ENCODE measurements around the gene TUFT1. TPM values are rescaled to one million over a fixed set of nuclear protein-coding genes. Genes with fewer than 3 reads are reported as not detected.
"Not testable (repeated sequence)": the region's sequence is repeated elsewhere in the genome, so short reads cannot be mapped to it uniquely, and the experiment has no call there.

The TUFT1 gene
- polyA plus RNA-seq, 5 donors: 6.5 to 8.9 (median 7.1) TPM

GRCh38 chr1:151612501-151613281 is 72.6 kb downstream of the TUFT1 start:
- DNase-seq: peak; percentile 34 to 36

- no peak for DNase-seq
Measured at GRCh38 chr1:151613282-151613780, 73.2 kb downstream of the TUFT1 start.

- DNase-seq: no peak
Measured at GRCh38 chr1:151615711-151616504, 75.8 kb downstream of the TUFT1 start.

GRCh38 chr1:151616505-151616849 is 76.4 kb downstream of the TUFT1 start:
- no peak for DNase-seq

- DNase-seq: no peak
Measured at GRCh38 chr1:151618003-151618402, 77.9 kb downstream of the TUFT1 start.

- no peak for DNase-seq
Measured at GRCh38 chr1:151618470-151618869, 78.4 kb downstream of the TUFT1 start.

GRCh38 chr1:151618996-151619395 is 78.9 kb downstream of the TUFT1 start:
- not testable (repeated sequence) for DNase-seq

GRCh38 chr1:151619489-151620093 is 79.5 kb downstream of the TUFT1 start:
- no peak for DNase-seq

- DNase-seq: peak; percentile 37 to 46
Measured at GRCh38 chr1:151620286-151620685, 80.2 kb downstream of the TUFT1 start.

GRCh38 chr1:151621351-151621750 is 81.2 kb downstream of the TUFT1 start:
- no peak for DNase-seq

- DNase-seq: no peak
Measured at GRCh38 chr1:151624783-151625182, 84.7 kb downstream of the TUFT1 start.

- no peak for DNase-seq
Measured at GRCh38 chr1:151626740-151627334, 86.7 kb downstream of the TUFT1 start.

- DNase-seq: no peak
Measured at GRCh38 chr1:151629278-151629677, 89.2 kb downstream of the TUFT1 start.

Other genes with a start within 250 kb of the TUFT1 start
- 10 to 100 TPM; 64.8 to 85.2 (median 71.7) TPM for gene PI4KB, start 212.9 kb upstream of the TUFT1 start, polyA plus RNA-seq (ENCODE audit: insufficient read depth in 1 of 5, insufficient read length in 5 of 5, low replicate concordance in 1 of 5)
- 10 to 100 TPM; 39.7 to 44.7 (median 44.4) TPM for gene RFX5, start 193.1 kb upstream of the TUFT1 start, polyA plus RNA-seq (ENCODE audit: insufficient read depth in 1 of 5, insufficient read length in 5 of 5, low replicate concordance in 1 of 5)
- 100 to 1,000 TPM in 4 of 5 donors, 10 to 100 TPM in 1; 95.6 to 195 (median 146) TPM for gene SELENBP1, start 167.6 kb upstream of the TUFT1 start, polyA plus RNA-seq (ENCODE audit: insufficient read depth in 1 of 5, insufficient read length in 5 of 5, low replicate concordance in 1 of 5)
- 100 to 1,000 TPM; 201 to 248 (median 223) TPM for gene PSMB4, start 140.7 kb upstream of the TUFT1 start, polyA plus RNA-seq (ENCODE audit: insufficient read depth in 1 of 5, insufficient read length in 5 of 5, low replicate concordance in 1 of 5)
- 100 to 1,000 TPM in 4 of 5 donors, 10 to 100 TPM in 1; 90.6 to 150 (median 130) TPM for gene POGZ, start 80.8 kb upstream of the TUFT1 start, polyA plus RNA-seq (ENCODE audit: insufficient read depth in 1 of 5, insufficient read length in 5 of 5, low replicate concordance in 1 of 5)
- gene CGN, start 28.9 kb upstream of the TUFT1 start, polyA plus RNA-seq (ENCODE audit: insufficient read depth in 1 of 5, insufficient read length in 5 of 5, low replicate concordance in 1 of 5): 10 to 100 TPM; 32.2 to 49.9 (median 34.6) TPM
- gene SNX27, start 71.7 kb downstream of the TUFT1 start, polyA plus RNA-seq (ENCODE audit: insufficient read depth in 1 of 5, insufficient read length in 5 of 5, low replicate concordance in 1 of 5): 10 to 100 TPM; 17.7 to 26.2 (median 22.6) TPM
- gene CELF3, start 176.5 kb downstream of the TUFT1 start, polyA plus RNA-seq (ENCODE audit: insufficient read depth in 1 of 5, insufficient read length in 5 of 5, low replicate concordance in 1 of 5): 1 to 10 TPM in 2 of 5 donors, under 1 TPM in 3; 0.62 to 1.3 (median 0.83) TPM
- 1 to 10 TPM in 4 of 5 donors, under 1 TPM in 1; 0.78 to 2.1 (median 1.7) TPM for gene RIIAD1, start 181.2 kb downstream of the TUFT1 start, polyA plus RNA-seq (ENCODE audit: insufficient read depth in 1 of 5, insufficient read length in 5 of 5, low replicate concordance in 1 of 5)
- 100 to 1,000 TPM; 104 to 125 (median 113) TPM for gene MRPL9, start 223.2 kb downstream of the TUFT1 start, polyA plus RNA-seq (ENCODE audit: insufficient read depth in 1 of 5, insufficient read length in 5 of 5, low replicate concordance in 1 of 5)

All from right lung (tissue), 5 donors.